NOMO-1 treated with DMSO at 0.1 percent for 48 hours (cell line): ENCODE results near the gene ANKS6.

Experiments
- DNase-seq: peaks from one replicate; lab custom pipeline; 2025; ENCODE audit not compliant: unreplicated experiment; lab: John Stamatoyannopoulos, UW

Gene ANKS6

DNA sequence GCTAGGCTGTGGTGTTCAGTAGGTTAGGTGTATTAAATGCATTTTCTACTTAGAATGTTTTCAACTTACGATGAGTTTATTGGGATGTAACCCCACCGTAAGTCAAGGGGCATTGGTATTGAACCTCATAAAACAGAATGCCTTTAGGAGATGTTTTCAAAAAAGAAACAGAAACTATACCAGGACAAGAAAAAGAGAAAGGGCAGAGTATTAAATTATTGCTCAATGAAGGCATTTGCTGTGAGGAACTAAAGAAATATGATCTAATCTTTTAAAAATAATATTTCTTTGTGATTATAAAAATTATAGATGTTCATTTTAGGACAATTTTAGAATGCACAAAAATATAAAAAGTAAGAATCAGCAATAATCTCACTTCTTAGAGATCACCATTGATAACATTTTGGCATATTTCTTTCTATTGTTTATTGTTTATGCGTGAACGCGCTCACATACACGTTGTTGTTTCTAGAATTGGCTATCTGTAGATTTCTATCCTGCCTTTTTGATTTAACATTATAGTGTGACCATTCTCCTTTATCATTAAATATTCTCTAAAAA lies 19.1 kb upstream of the ANKS6 start:
- no peak for DNase-seq

- DNase-seq: no peak
Observed at GRCh38 chr9:98811051-98811650, 14.8 kb upstream of the ANKS6 start.

DNA sequence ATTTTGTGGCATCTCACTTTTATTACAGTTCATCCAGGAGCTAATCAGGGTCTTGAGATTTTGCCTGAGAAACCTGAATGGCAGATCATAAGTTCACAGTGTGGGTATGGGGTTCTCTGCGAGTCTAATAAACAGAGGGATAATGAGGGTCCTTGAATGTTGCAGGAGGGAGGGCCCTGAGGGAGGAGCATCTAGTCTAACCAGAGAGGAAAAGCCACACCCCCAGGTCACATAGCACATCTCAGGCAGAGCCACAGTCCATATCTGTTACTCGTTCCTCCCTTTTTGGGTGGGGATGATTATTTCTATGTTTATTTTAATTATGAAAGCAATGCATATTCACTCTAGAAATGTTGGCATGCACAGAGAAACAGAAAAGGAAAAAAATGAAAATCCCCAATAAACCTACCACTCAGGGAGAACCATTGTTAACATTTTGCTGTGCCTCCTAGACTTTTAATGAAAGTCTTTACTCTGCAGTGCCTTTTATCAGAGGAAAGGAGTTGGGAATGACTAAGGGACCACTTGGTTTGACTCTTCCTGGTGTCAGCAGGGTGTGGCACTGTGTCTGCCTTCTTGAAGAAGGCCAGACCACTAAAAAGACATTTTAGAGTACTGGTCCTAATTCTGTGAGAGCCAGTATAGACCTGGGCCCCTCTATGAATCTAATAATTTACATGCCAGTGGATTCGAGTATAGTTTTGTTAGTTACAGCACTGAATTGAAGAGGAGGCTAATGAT lies 13.9 kb upstream of the ANKS6 start:
- DNase-seq: no peak

DNA sequence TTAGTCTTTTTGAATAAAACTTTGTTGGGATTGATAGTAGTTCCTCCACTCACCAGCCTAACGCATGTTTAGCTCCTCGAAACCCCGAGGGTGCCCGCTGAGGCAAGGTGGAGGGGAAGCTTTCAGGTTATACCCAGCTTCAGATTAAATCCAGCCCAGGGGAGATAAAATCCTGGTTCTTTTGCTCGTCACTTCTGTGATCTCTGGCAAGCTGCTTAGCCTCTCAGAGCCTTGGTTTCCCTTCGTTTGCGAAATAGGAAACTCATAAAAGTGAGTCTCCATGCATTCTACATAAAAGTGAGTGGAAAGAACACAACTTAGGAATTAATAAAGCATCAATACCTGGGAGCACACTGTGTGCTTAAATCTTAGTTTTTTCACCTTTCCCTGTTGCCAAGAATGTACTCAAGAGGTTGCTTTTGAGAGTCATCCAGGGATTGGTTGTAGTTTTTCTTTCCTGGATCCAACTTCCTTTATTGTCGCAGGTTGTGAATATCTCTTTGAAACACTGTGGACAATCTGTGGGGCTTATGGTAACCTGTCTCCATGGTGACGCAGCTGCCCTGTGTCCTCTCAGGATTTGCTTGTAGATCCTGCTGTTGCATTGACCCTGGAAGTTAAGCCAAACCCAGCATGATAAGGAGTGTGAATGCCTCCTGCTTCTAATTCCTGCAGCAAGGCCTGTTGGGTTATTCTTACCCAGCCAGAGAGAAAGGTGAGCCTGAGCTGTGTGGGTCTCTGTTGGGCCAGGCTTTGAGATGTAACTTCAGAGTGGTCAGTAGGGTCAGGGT lies 13.2 kb upstream of the ANKS6 start:
- no peak for DNase-seq

GRCh38 chr9:98808875-98809274 lies 12.5 kb upstream of the ANKS6 start:
- DNase-seq: no peak

- DNase-seq: no peak
Observed at GRCh38 chr9:98808411-98808815, 12.1 kb upstream of the ANKS6 start.

- no peak for DNase-seq
Observed at GRCh38 chr9:98807814-98808195, 11.4 kb upstream of the ANKS6 start.

GRCh38 chr9:98807070-98807813 lies 10.9 kb upstream of the ANKS6 start, which contains the start of gene GALNT12:
Gene GALNT12, plus strand, starts transcription at chr9:98807670. Its CDS starts 29 bp downstream, at chr9:98807699.
- DNase-seq: peak; percentile 45

GRCh38 chr9:98806394-98807035 lies 10.2 kb upstream of the ANKS6 start:
- DNase-seq: peak; percentile 29

- peak; percentile 75 for DNase-seq
Observed at GRCh38 chr9:98805506-98806272, 9.3 kb upstream of the ANKS6 start.

DNA sequence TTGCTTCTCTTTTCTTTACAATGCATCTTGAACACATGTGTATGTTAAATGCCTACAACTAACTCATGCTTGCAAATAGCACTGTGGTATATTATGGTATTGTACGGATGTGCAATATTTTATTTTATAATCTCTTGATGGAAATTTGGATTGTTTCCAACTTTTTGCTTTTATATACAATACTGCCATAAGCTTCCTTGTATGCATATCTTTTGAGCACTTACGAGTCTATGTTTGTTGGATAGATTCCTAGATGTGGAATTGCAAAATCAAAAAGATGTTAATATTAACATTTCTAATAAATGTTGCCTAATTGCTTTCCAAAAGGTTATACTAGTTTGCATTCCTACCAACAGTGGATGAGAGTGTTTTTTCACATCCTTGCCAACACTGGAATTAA lies 7.7 kb upstream of the ANKS6 start:
- no peak for DNase-seq

DNA sequence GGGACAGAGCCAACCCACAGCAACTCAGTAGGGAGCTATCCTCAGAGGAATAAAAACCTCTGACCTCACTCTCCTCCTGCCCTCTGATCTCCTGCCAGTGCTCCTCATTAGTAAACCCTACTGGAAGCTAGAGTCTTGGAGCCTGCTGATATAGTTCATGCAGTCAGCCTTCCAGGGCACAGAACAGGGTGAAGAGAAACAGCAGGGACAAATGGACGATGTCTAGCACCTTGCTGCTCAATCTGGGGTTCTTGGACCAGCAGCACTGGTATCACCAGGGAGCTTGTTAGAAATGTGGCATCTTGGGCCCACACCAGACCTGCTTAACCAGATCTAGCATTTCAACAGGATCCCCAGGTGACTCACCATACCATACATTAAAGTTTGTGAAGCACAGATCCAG lies 5.6 kb upstream of the ANKS6 start:
- DNase-seq: no peak

GRCh38 chr9:98801561-98801960 lies 5.2 kb upstream of the ANKS6 start:
- DNase-seq: no peak

GRCh38 chr9:98798254-98798653 lies 1.9 kb upstream of the ANKS6 start:
- no peak for DNase-seq

DNA sequence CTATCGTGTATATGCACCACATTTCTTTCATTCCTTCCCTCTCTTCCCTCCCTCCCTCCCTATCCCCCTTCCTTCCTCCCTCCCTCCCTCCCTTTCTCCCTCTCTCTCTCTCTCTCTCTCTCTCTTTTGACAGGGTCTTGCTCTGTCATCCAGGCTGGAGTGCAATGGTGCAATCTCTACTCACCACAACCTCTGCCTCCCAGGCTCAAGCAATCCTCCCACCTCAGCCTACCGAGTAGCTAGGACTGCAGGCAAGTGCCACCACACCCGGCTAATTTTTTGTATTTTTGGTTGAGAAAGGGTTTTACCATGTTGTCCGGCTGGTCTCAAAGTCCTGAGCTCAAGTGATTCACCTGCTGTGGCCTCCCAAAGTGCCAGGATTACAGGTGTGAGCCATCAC lies 1.1 kb upstream of the ANKS6 start:
- no peak for DNase-seq

GRCh38 chr9:98795970-98796363 lies 388 bp downstream of the ANKS6 start:
- no peak for DNase-seq

DNA sequence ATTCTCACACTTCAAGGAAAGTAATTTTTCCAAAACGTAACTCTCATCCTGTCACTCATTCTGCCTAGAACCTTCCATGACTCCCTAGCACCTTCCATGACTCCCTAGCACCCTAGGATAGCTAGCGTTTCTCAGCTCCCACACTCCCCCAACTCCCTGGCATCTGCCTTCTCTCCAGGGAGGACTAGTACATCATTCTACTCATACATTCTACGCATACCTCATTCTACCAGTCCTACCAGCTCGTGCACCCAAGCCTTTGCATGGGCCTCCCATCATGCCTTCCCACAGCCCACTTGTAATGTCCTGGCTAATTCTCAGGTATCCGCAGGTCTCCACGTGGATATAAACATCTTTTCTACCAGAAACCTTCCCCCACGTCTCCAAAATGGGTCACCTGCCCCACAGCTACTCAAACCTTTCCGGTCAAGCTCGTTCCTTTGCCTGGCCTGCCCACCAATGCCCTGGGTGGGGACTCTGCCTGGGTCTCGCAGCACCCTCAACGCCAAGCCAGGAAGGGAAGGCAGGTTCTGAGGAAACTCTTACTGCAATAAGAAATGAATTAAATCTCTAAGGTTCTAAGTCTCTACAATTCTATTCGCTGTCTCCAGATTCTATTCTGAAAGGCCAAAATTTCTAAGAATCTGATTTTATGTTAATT lies 930 bp downstream of the ANKS6 start:
- DNase-seq: no peak

GRCh38 chr9:98794802-98795201 lies 1.6 kb downstream of the ANKS6 start:
- no peak for DNase-seq

- no peak for DNase-seq
Observed at GRCh38 chr9:98793031-98793430, 3.3 kb downstream of the ANKS6 start.
